Measurements from ENCODE around the gene NDUFS3.

- no peak for TF ChIP-seq POLR2AphosphoS5 (IDR thresholded peaks at IDR 0.05; ENCODE audit: low read depth, low read length)
- no peak for TF ChIP-seq POLR2A (IDR thresholded peaks at IDR 0.05; ENCODE audit: low read depth, low read length)
- TF ChIP-seq TAF1 (IDR thresholded peaks at IDR 0.05; ENCODE audit: low read depth, low read length): no peak
- no peak for TF ChIP-seq POU2F2 (IDR thresholded peaks at IDR 0.05; ENCODE audit: low read depth, low read length)
- TF ChIP-seq SPI1 (IDR thresholded peaks at IDR 0.05; ENCODE audit: low read depth, low read length): no peak
These were observed 24.4 kb downstream of the NDUFS3 start for GRCh38 chr11:47603295-47603694.
